Left lung (tissue), 10 donors: ENCODE measurements around the gene MAOB. TPM values are rescaled to one million over a fixed set of nuclear protein-coding genes. Genes with fewer than 3 reads are reported as not detected.

Experiments used
- ATAC-seq: fragments of 200-7000 bp; cut with Tn5 transposase; one replicate; pipeline ENCODE4 v1.9.1; 2020; ENCODE audit warnings: moderate library complexity
- DNase-seq, 4 donors: peaks; one replicate each; pipeline ENCODE4 v3.0.0-alpha.2; 2013 to 2020
- H3K27ac ChIP-seq, 2 donors: fragments of 200-600 bp; sonication (generic) in 1 of 2; one replicate each; pipeline versions ENCODE4 v1.5.0 to v1.8.0; 2020 to 2021
- H3K27me3 ChIP-seq, 2 donors: fragments of 200-600 bp; sonication (generic) in 1 of 2; one replicate each; pipeline versions ENCODE4 v1.5.0 to v1.8.0; 2020 to 2021
- H3K36me3 ChIP-seq, 2 donors: fragments of 200-600 bp; sonication (generic) in 1 of 2; one replicate each; pipeline versions ENCODE4 v1.5.0 to v1.8.0; 2020 to 2021
- H3K4me1 ChIP-seq, 2 donors: fragments of 200-600 bp; one replicate each; pipeline ENCODE4 v1.8.0; 2021
- H3K4me3 ChIP-seq, 2 donors: fragments of 200-600 bp; sonication (generic) in 1 of 2; one replicate each; pipeline versions ENCODE4 v1.5.0 to v1.8.0; 2020 to 2021; ENCODE audit warnings: mild to moderate bottlenecking in 1 of 2
- H3K9me3 ChIP-seq, 2 donors: fragments of 200-600 bp; sonication (generic) in 1 of 2; one replicate each; pipeline versions ENCODE4 v1.5.0 to v1.8.0; 2020 to 2021
- intact Hi-C, 2 donors: fragments of 100-400 bp; cut with DNase I; formaldehyde crosslinking; loops; one replicate each; pipeline versions ENCODE4 v1.11.2 to v1.14.2; 2022
- polyA plus RNA-seq, 6 donors: library from polyadenylated mRNA; unstranded; fragments of 120-200 nt; gene quantifications; one replicate each; pipeline ENCODE4 v1.2.1, GENCODE V29; 2013; ENCODE audit not compliant: insufficient read length in 6 of 6
- total RNA-seq, 2 donors: library from RNA; stranded (reverse); fragmentation: NEBNext Ultra II Directional; extraction: Animal tissue kit (Norgen Biotek cat#: 25700); gene quantifications; one replicate each; pipeline ENCODE4 v1.2.1, GENCODE V29; 2021
- TF ChIP-seq, protein P1 (sequence below), 2 donors: fragments of 200-600 bp; sonication (generic) in 1 of 2; IDR thresholded peaks; one replicate each; pipeline versions ENCODE4 v1.5.0 to v1.8.0; 2021; ENCODE audit warnings: antibody characterized with exemption in 2 of 2
- donor health status: DM: no; HTN: yes; CAD: no.
- donor health status: DM: no; HTN: no; CAD: no.

MAOB gene
- total and polyA plus RNA-seq, 8 donors, result 8.8 to 20.6 (median 12.3) TPM

DNA sequence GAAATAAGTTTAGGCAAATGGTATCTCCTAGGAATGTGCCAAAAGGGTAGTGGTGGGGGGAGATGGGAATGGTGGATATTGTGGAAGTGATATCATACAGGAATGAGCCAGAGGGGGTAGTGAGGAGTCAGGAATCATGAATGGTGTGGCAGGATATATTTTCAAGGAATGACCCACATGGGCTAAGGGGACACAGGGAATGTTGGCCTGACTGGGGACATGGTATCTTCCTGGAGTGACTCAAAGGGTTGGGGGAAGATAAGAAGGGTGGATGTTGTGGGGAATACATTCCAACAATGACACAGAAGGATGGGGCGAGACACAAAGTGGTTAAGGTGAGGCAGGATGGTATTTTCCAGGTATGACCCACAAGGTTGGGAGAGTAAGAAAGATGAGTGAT is 165.6 kb downstream of the MAOB start:
- TF ChIP-seq, protein P1, sequence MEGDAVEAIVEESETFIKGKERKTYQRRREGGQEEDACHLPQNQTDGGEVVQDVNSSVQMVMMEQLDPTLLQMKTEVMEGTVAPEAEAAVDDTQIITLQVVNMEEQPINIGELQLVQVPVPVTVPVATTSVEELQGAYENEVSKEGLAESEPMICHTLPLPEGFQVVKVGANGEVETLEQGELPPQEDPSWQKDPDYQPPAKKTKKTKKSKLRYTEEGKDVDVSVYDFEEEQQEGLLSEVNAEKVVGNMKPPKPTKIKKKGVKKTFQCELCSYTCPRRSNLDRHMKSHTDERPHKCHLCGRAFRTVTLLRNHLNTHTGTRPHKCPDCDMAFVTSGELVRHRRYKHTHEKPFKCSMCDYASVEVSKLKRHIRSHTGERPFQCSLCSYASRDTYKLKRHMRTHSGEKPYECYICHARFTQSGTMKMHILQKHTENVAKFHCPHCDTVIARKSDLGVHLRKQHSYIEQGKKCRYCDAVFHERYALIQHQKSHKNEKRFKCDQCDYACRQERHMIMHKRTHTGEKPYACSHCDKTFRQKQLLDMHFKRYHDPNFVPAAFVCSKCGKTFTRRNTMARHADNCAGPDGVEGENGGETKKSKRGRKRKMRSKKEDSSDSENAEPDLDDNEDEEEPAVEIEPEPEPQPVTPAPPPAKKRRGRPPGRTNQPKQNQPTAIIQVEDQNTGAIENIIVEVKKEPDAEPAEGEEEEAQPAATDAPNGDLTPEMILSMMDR (IDR thresholded peaks at IDR 0.05), result no peak
- H3K4me1 ChIP-seq, result no peaks in the 10 kb centered on the region
- no peak overlapping the region for H3K4me3 ChIP-seq
- H3K9me3 ChIP-seq, result no peaks in the 10 kb centered on the region
- ATAC-seq (no peak), DNase-seq (no peak)
- intact Hi-C loops, result no loop called here
- H3K27ac ChIP-seq, result no peak overlapping the region
- H3K36me3 ChIP-seq, result peaks cover 0 to 8% of the 10 kb centered on the region in 2 donors
- H3K27me3 ChIP-seq, result no peaks in the 10 kb centered on the region

Other genes starting within 250 kb of the MAOB start
- 100 to 1,000 TPM; 134 to 159 TPM for gene MAOA, start 226.2 kb downstream of the MAOB start, total RNA-seq
- 10 to 100 TPM; 54.2 to 65.0 (median 55.3) TPM for gene MAOA, start 226.2 kb downstream of the MAOB start, polyA plus RNA-seq
- not detected for gene NDP, start 90.9 kb upstream of the MAOB start, total RNA-seq
- gene NDP, start 90.9 kb upstream of the MAOB start, polyA plus RNA-seq, result under 1 TPM; 0.21 to 0.52 (median 0.35) TPM